GM12864 (cell line): Measurements from ENCODE around the gene SEC24C.
"Not testable (repeated sequence)": the region's sequence is repeated elsewhere in the genome, so short reads cannot be mapped to it uniquely, and the experiment has no call there.

Source experiments
- DNase-seq: peaks from one replicate; pipeline ENCODE4 v3.0.0-alpha.2; 2011; ENCODE audit warnings: low read depth
- H3K4me3 ChIP-seq: 2 replicates; pipeline ENCODE4 v1.5.1; 2011; ENCODE audit warnings: mild to moderate bottlenecking, low read depth, low read length, control low read depth
- CTCF ChIP-seq: IDR thresholded peaks from 2 replicates; pipeline ENCODE4 v1.5.1; 2011; ENCODE audit warnings: low read depth, mild to moderate bottlenecking, moderate library complexity, low read length, control low read depth, inconsistent platforms; ENCODE audit errors: missing control alignments

The SEC24C gene

GRCh38 chr10:73786512-73786885 lies 42.3 kb downstream of the SEC24C start:
- H3K4me3 ChIP-seq: peak overlapping the region; percentile 91
- no peak for TF ChIP-seq CTCF
- no peak for DNase-seq

- H3K4me3 ChIP-seq, DNase-seq: not testable (repeated sequence)
Observed at GRCh38 chr10:73787031-73787800, 43.0 kb downstream of the SEC24C start.

GRCh38 chr10:73788864-73789658 lies 44.9 kb downstream of the SEC24C start:
- no peak for TF ChIP-seq CTCF
- no peak overlapping the region for H3K4me3 ChIP-seq
- DNase-seq: no peak

- TF ChIP-seq CTCF: no peak
- DNase-seq: no peak
- H3K4me3 ChIP-seq: no peak overlapping the region
Observed at GRCh38 chr10:73789659-73790055, 45.5 kb downstream of the SEC24C start.

- no peak overlapping the region for H3K4me3 ChIP-seq
- DNase-seq: no peak
- TF ChIP-seq CTCF: no peak
Observed at GRCh38 chr10:73790886-73791625, 46.9 kb downstream of the SEC24C start.

GRCh38 chr10:73791871-73792400 lies 47.8 kb downstream of the SEC24C start:
- no peak overlapping the region for H3K4me3 ChIP-seq
- DNase-seq: no peak
- no peak for TF ChIP-seq CTCF

GRCh38 chr10:73793456-73793855 lies 49.3 kb downstream of the SEC24C start:
- TF ChIP-seq CTCF: no peak
- DNase-seq: no peak
- H3K4me3 ChIP-seq: no peak overlapping the region

- not testable (repeated sequence) for DNase-seq, H3K4me3 ChIP-seq
Observed at GRCh38 chr10:73795491-73795890, 51.3 kb downstream of the SEC24C start.

GRCh38 chr10:73796035-73796434 lies 51.9 kb downstream of the SEC24C start:
- DNase-seq, H3K4me3 ChIP-seq: not testable (repeated sequence)
